ENCODE data around the gene PLEKHA7. TPM values are rescaled to one million over a fixed set of nuclear protein-coding genes. Genes with fewer than 3 reads are reported as not detected.

Gene PLEKHA7
- total and polyA plus RNA-seq, 2 of the 4 experiments (the other 2 are of a cell fraction), result 0.12 TPM; not detected in 1

- TF ChIP-seq BHLHE40 (IDR thresholded peaks at IDR 0.05; ENCODE audit: low read depth, low read length) (no peak), RFX5 (IDR thresholded peaks at IDR 0.05; ENCODE audit: low read depth, low read length) (no peak), USF2 (IDR thresholded peaks at IDR 0.05; ENCODE audit: low read depth, low read length) (no peak), CTCF (conservative IDR thresholded peaks at IDR 0.05; ENCODE audit: low read depth, low read length) (no peak), POLR2A (IDR thresholded peaks at IDR 0.05; ENCODE audit: low read depth, low read length) (no peak), RAD21 (IDR thresholded peaks at IDR 0.05; ENCODE audit: low read length) (no peak), MAFK (IDR thresholded peaks at IDR 0.05; ENCODE audit: low read depth, low read length) (no peak), SMC3 (IDR thresholded peaks at IDR 0.05; ENCODE audit: low read depth, low read length) (no peak), MXI1 (IDR thresholded peaks at IDR 0.05; ENCODE audit: borderline replicate concordance, low read depth, low read length) (no peak), NFE2L2 (IDR thresholded peaks at IDR 0.05; ENCODE audit: low read depth, low read length) (no peak), MAZ (IDR thresholded peaks at IDR 0.05; ENCODE audit: borderline replicate concordance, low read depth, low read length) (no peak), CEBPB (IDR thresholded peaks at IDR 0.05; ENCODE audit: low read depth, low read length) (no peak), FOS (IDR thresholded peaks at IDR 0.05; ENCODE audit: low read depth, low read length) (no peak), ELK1 (IDR thresholded peaks at IDR 0.05; ENCODE audit: borderline replicate concordance, low read depth, low read length) (no peak), CHD1 (IDR thresholded peaks at IDR 0.05; ENCODE audit: low read depth, low read length) (no peak), RCOR1 (IDR thresholded peaks at IDR 0.05; ENCODE audit: insufficient replicate concordance, low read length) (no peak)
- H4K91ac ChIP-seq (ENCODE audit: insufficient read depth, low read depth, low read length), result no peak overlapping the region
- DNase-seq (no peak), ATAC-seq (ENCODE audit: low read depth) (no peak)
- no peak overlapping the region for H2BK5ac ChIP-seq (ENCODE audit: low read depth, low read length, poor library complexity, severe bottlenecking)
- no peak overlapping the region for H3K23ac ChIP-seq (ENCODE audit: low read depth, low read length)
- no peak overlapping the region for H2AFZ ChIP-seq (replicated peaks; ENCODE audit: low read length, poor library complexity)
- H3K4me2 ChIP-seq (ENCODE audit: low read depth, low read length), result no peak overlapping the region
- no peak overlapping the region for H2BK120ac ChIP-seq (ENCODE audit: low read depth, low read length)
- H3K27ac ChIP-seq (ENCODE audit: insufficient read depth, low read length), result no peak overlapping the region
- CTCF ChIA-PET, result no interaction called here
- H3K9me1 ChIP-seq (ENCODE audit: insufficient read depth, low read length), result no peaks in the 10 kb centered on the region
- H4K20me1 ChIP-seq (ENCODE audit: insufficient read depth, low read length), result no peaks in the 10 kb centered on the region
- in situ Hi-C loops (cut with MboI; ENCODE audit: low sequenced_read_pairs) (no loop called here), dilution Hi-C loops (cut with HindIII; ENCODE audit: low sequenced_read_pairs, unreplicated experiment) (no loop called here), intact Hi-C loops (cut with micrococcal nuclease) (loop anchor here (10.0 kb wide), 1 partner anchor 53 kb away; no protein-coding TSS in a partner anchor)
- H3K4me1 ChIP-seq (ENCODE audit: control insufficient read depth, insufficient read depth, low read length), result no peaks in the 10 kb centered on the region
- no TSS peak for BruUV-seq (replicated peaks)
- POLR2A ChIA-PET (ENCODE audit: unreplicated experiment), result no interaction called here
- H2BK15ac ChIP-seq (ENCODE audit: low read depth, low read length), result no peak overlapping the region
- H2BK20ac ChIP-seq (ENCODE audit: low read depth, low read length), result no peak overlapping the region
- H3K56ac ChIP-seq (ENCODE audit: extremely low read depth, insufficient read depth, low read length), result no peak overlapping the region
- H3K27me3 ChIP-seq (ENCODE audit: control insufficient read depth, insufficient read depth, low read length), result peaks cover 51% of the 10 kb centered on the region
- H3K18ac ChIP-seq (ENCODE audit: low read depth, low read length), result no peak overlapping the region
- WGBS, 2 experiments (ENCODE audit: extremely low coverage in 2 of 2, insufficient read length in 1 of 2), result 74% methylated on average over 4 of the region's 6 CpGs; no CpG with 5 or more reads in 1 of the 2 experiments
- H2AK5ac ChIP-seq (ENCODE audit: low read depth, low read length), result no peak overlapping the region
- H2AK9ac ChIP-seq (replicated peaks; ENCODE audit: low read depth, low read length, poor library complexity), result no peak overlapping the region
- no peak overlapping the region for H3K4me3 ChIP-seq (ENCODE audit: insufficient read depth, low read depth, low read length)
- H3K9ac ChIP-seq (ENCODE audit: low read depth, low read length), result no peak overlapping the region
- H3K79me1 ChIP-seq (ENCODE audit: low read depth in 1 of 2, low read length in 2 of 2), result no peaks in the 10 kb centered on the region
- no peaks in the 10 kb centered on the region for H3K36me3 ChIP-seq (ENCODE audit: control insufficient read depth, insufficient read depth, low read length)
- no peak overlapping the region for H4K8ac ChIP-seq (ENCODE audit: low read depth in 2 of 2, low read length in 2 of 2)
- H3K14ac ChIP-seq (replicated peaks; ENCODE audit: low read depth, low read length), result no peak overlapping the region
- H4K5ac ChIP-seq (ENCODE audit: low read depth, low read length), result no peak overlapping the region
- H3K4ac ChIP-seq (ENCODE audit: low read depth, low read length), result no peak overlapping the region
- H3K9me3 ChIP-seq (ENCODE audit: control insufficient read depth, insufficient read depth, low read length), result no peaks in the 10 kb centered on the region
Observed at GRCh38 chr11:17012179-17012578, 2.0 kb downstream of the PLEKHA7 start.
